Activated CD4-positive, alpha-beta T cell treated with anti-CD3 and anti-CD28 coated beads, Interleukin-2, amount 10 ng/mL, durations not matched to agents 24 days and 14 days (primary cell): ENCODE measurements around the gene OR8D1. TPM values are rescaled to one million over a fixed set of nuclear protein-coding genes. Genes with fewer than 3 reads are reported as not detected.
"Not testable (repeated sequence)": the region's sequence is repeated elsewhere in the genome, so short reads cannot be mapped to it uniquely, and the experiment has no call there.

Source experiments
- DNase-seq: peaks from one replicate; pipeline ENCODE4 v3.0.0; 2022
- H3K27ac Mint-ChIP-seq: one replicate; pipeline ENCODE4 v1.8.0; 2022; ENCODE audit warnings: mild to moderate bottlenecking, mixed read lengths
- H3K27me3 Mint-ChIP-seq: one replicate; pipeline ENCODE4 v1.8.0; 2022; ENCODE audit warnings: mixed read lengths
- H3K36me3 Mint-ChIP-seq: one replicate; pipeline ENCODE4 v1.8.0; 2022; ENCODE audit warnings: low read depth, mild to moderate bottlenecking, mixed read lengths
- H3K4me1 Mint-ChIP-seq: one replicate; pipeline ENCODE4 v1.8.0; 2021; ENCODE audit warnings: mixed read lengths
- H3K4me3 Mint-ChIP-seq: one replicate; pipeline ENCODE4 v1.8.0; 2022; ENCODE audit warnings: mild to moderate bottlenecking, moderate library complexity, mixed read lengths
- H3K9me3 Mint-ChIP-seq: one replicate; pipeline ENCODE4 v1.8.0; 2021; ENCODE audit warnings: mixed read lengths
- intact Hi-C: fragments of 100-400 bp; cut with micrococcal nuclease; formaldehyde crosslinking; loops from one replicate; pipeline ENCODE4 v1.15.1; 2023
- total RNA-seq: library from RNA; stranded (reverse); gene quantifications from 2 replicates; pipeline ENCODE4 v1.2.3, GENCODE V29; 2022

The OR8D1 gene
- total RNA-seq, 1 donor from 2014 or later, result not detected

GRCh38 chr11:124270886-124271285, 42.9 kb downstream of the OR8D1 start:
- intact Hi-C loops, H3K27me3 Mint-ChIP-seq, H3K27ac Mint-ChIP-seq, DNase-seq, H3K4me3 Mint-ChIP-seq, H3K36me3 Mint-ChIP-seq, H3K9me3 Mint-ChIP-seq, H3K4me1 Mint-ChIP-seq: not testable (repeated sequence)

DNA sequence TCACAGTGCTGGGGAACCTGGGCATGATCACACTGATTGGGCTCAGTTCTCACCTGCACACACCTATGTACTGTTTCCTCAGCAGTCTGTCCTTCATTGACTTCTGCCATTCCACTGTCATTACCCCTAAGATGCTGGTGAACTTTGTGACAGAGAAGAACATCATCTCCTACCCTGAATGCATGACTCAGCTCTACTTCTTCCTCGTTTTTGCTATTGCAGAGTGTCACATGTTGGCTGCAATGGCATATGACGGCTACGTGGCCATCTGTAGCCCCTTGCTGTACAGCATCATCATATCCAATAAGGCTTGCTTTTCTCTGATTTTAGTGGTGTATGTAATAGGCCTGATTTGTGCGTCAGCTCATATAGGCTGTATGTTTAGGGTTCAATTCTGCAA, 48.7 kb downstream of the OR8D1 start:
- H3K9me3 Mint-ChIP-seq, H3K27me3 Mint-ChIP-seq, DNase-seq, H3K4me1 Mint-ChIP-seq, intact Hi-C loops, H3K27ac Mint-ChIP-seq, H3K36me3 Mint-ChIP-seq, H3K4me3 Mint-ChIP-seq: not testable (repeated sequence)

GRCh38 chr11:124256076-124256475, 57.7 kb downstream of the OR8D1 start, which contains the start of gene OR8G5:
Gene OR8G5 (plus strand): TSS chr11:124256376. CDS start chr11:124264932, 8,556 bp downstream.
- Mint-ChIP-seq H3K27me3 (peaks cover 4% of the 10 kb centered on the region), H3K9me3 (no peaks in the 10 kb centered on the region), H3K27ac (no peak within 1 kb of the TSS), H3K4me1 (no peaks in the 10 kb centered on the region), H3K36me3 (no peaks in the 10 kb centered on the region), H3K4me3 (no peak within 1 kb of the TSS)
- no peak for DNase-seq
- intact Hi-C loops, result no loop called here

Other genes starting within 250 kb of the OR8D1 start
- 6.5 and 6.8 TPM in 2 replicates for gene VWA5A, start 198.5 kb downstream of the OR8D1 start, total RNA-seq
- gene OR10D3, start 130.6 kb downstream of the OR8D1 start, total RNA-seq, result not detected in 2 replicates
- not detected in 2 replicates for gene OR8G1, start 72.9 kb downstream of the OR8D1 start, total RNA-seq
- not detected in 2 replicates for gene OR8G5, start 57.6 kb downstream of the OR8D1 start, total RNA-seq
- gene OR8D2, start 6.2 kb upstream of the OR8D1 start, total RNA-seq, result not detected in 2 replicates
- not detected in 2 replicates for gene OR8B2, start 70.5 kb upstream of the OR8D1 start, total RNA-seq
- gene OR8B3, start 85.1 kb upstream of the OR8D1 start, total RNA-seq, result not detected in 2 replicates
- not detected in 2 replicates for gene OR8B4, start 110.9 kb upstream of the OR8D1 start, total RNA-seq
- not detected in 2 replicates for gene OR8B8, start 131.7 kb upstream of the OR8D1 start, total RNA-seq
- not detected in 2 replicates for gene OR8B12, start 229.7 kb upstream of the OR8D1 start, total RNA-seq